Fibroblast of skin of right biceps (primary cell): ENCODE results near the gene RBM4.
"Not testable (repeated sequence)": the region's sequence is repeated elsewhere in the genome, so short reads cannot be mapped to it uniquely, and the experiment has no call there.

Experiments used
- DNase-seq: peaks from one replicate; pipeline ENCODE4 v3.0.0-alpha.2; 2013

Gene RBM4

GRCh38 chr11:66617155-66617834 lies 21.2 kb upstream of the RBM4 start:
- no peak for DNase-seq

GRCh38 chr11:66619080-66619554 lies 19.4 kb upstream of the RBM4 start:
- peak; percentile 28 for DNase-seq

DNA sequence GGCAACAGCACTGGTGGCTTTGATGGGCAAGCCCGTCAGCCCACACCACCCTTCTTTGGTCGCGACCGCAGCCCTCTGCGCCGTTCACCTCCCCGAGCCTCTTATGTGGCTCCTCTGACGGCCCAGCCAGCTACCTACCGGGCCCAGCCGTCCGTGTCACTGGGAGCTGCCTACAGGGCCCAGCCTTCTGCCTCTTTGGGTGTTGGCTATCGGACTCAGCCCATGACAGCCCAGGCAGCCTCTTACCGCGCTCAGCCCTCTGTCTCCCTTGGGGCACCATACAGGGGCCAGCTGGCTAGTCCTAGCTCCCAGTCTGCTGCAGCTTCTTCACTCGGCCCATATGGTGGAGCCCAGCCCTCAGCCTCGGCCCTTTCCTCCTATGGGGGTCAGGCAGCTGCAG lies 14.1 kb upstream of the RBM4 start:
- DNase-seq = no peak

GRCh38 chr11:66625041-66625751 lies 13.3 kb upstream of the RBM4 start:
- no peak for DNase-seq

GRCh38 chr11:66625752-66626149 lies 12.8 kb upstream of the RBM4 start:
- DNase-seq = no peak

GRCh38 chr11:66626382-66626781 lies 12.1 kb upstream of the RBM4 start:
- DNase-seq = no peak

DNA sequence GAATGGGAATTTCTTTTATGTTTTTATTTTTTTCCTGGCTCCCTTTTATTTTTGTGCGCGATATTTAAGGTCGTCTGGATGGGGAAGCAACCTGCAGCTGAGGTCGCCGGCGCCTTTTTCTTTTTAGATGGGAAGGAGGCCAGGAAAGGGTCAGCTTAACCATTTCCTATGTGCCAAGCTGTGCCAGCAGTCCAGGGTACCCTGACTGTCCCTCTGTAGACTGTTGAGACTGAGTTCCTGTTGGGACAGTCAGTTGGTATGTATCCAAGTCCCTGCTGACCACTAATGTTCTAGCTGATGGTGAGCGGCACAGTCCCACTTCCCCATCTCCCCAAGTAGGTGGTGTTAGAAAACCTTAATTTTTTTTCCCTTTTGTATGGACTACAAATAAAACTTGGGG lies 11.6 kb upstream of the RBM4 start:
- no peak for DNase-seq

DNA sequence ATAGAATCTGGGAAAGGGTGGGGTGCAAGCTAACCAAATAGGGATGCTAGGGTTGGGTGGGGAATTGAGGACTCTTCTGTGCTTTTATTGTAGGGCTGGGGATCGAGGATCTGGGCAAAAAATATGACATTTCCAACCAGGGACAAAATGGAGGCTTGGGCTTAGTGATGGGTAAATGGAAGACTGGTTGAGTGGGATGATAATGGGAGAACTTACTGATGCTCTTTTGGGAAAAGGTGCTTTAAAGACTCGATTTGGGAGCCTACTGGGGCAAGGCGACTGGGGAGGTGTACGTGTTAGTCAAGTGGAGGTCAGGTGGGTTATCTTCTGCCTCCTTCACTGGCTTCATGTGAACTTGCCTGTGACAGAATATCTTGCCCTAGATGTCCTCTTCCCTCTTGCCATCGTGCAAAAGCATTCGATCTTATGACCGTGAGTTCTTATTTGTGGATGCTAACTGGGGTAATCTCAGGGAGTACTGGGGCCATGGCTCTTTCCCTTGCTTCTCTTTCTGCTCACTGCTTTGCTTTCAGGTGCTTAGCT lies 10.4 kb upstream of the RBM4 start:
- DNase-seq = no peak

DNA sequence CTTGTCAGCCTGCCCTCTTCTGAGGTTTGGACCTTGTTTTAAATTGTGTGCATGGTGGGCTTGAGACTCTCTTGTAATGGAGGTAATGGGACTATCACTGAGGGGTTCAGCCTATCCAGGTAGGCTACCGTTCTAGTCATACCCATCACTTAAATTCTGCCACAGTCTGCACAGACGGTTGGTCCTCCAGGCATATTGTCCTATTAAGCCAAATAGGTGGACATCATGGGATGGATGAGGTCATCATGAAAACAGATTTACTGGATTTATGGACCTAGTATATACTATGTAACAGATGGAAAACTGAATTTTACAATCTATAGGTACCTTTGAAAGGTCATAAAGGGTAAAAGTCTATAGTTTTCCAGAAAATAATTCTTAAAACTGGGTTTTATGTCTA lies 9.1 kb upstream of the RBM4 start:
- DNase-seq = no peak

DNA sequence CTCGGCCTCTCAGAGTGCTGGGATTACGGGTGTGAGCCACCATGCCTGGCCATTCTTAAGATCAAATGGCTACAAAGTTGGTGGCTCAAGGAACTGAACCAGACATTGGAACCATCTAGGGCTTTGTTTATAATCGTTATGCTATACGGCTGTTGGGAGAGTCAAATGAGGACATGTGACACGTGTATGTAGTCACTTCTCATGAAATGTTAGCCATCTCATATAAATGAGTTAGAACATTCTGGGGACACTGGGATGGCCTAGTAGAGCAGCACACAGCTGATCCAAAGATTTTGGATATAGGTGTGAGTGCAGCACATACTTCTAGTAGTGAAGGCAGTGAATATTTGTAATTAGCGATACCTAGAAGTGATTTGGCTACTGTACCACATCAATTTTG lies 6.6 kb upstream of the RBM4 start:
- DNase-seq = no peak

GRCh38 chr11:66632952-66633351 lies 5.6 kb upstream of the RBM4 start:
- DNase-seq = no peak

- DNase-seq = no peak
Observed at GRCh38 chr11:66636411-66636810, 2.1 kb upstream of the RBM4 start.

- no peak for DNase-seq
Observed at GRCh38 chr11:66637557-66638176, 836 bp upstream of the RBM4 start.

GRCh38 chr11:66639066-66639813 lies 737 bp downstream of the RBM4 start:
- peak; percentile 33 for DNase-seq

- DNase-seq = not testable (repeated sequence)
Observed at GRCh38 chr11:66639814-66640340, 1.4 kb downstream of the RBM4 start.

DNA sequence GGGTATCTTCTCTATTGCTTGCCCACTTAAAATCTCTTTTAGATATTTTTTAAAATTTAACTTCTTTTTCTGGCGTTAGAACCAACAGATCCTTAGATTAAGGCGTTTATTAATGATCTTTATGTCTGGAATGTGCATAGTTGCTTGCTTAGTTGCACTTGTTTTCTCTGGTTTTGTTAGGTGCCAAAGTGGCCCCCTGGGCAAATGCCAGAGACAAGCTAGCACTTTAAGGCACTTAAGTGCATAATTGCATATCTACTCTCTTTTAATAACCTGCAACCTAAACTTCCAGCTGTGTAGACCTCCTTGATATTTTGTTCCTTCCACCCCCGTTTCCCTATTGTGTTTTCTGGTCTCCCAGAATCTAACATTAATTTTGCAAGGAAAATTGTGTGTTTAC lies 3.3 kb downstream of the RBM4 start:
- DNase-seq = peak; percentile 35

DNA sequence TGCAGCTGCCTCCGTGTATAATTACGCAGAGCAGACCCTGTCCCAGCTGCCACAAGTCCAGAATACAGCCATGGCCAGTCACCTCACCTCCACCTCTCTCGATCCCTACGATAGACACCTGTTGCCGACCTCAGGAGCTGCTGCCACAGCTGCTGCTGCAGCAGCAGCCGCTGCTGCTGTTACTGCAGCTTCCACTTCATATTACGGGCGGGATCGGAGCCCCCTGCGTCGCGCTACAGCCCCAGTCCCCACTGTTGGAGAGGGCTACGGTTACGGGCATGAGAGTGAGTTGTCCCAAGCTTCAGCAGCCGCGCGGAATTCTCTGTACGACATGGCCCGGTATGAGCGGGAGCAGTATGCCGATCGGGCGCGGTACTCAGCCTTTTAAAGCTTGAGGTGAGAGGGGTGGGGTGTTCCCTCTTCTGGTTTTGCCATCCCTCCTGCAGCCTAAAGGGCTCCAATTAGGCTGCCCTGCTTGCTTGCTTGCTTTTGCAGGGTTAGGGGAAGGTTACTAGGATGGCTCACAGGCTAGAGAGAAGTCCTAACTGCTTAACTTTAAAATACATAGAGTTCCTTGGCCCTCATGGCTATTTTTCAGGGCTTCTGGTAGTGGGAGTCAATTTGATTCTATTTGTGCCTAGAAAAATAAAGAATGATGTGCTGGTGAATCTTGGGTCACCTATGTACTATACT lies 5.4 kb downstream of the RBM4 start:
- DNase-seq = no peak

- DNase-seq = no peak
Observed at GRCh38 chr11:66646828-66647227, 8.3 kb downstream of the RBM4 start.

GRCh38 chr11:66649903-66650302 lies 11.4 kb downstream of the RBM4 start:
- DNase-seq = no peak

GRCh38 chr11:66651016-66651415 lies 12.5 kb downstream of the RBM4 start:
- DNase-seq = no peak

- DNase-seq = no peak
Observed at GRCh38 chr11:66652651-66653050, 14.1 kb downstream of the RBM4 start.

DNA sequence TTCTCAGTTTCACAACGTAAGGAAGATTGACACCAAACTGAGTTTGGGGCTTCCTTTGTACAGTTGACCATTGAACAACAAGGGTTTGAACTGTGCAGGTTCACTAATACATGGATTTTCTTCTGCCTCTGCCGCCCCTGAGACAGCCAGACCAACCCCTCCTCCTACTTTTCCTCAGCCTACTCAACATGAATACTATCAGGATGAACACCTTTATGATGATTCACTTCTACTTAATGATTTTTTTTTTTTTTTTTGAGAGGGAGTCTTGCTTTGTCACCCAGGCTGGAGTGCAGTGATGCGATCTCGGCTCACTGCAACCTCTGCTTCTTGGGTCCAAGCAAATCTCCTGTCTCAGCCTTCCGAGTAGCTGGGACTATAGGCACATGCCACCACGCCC lies 14.6 kb downstream of the RBM4 start:
- DNase-seq = no peak
